HL-60/S4 (cell line): ENCODE measurements around the gene ELMO1.

Experiments
- in situ Hi-C: fragments of 300-500 bp; cut with MboI; formaldehyde crosslinking; loops from 2 replicates; pipeline ENCODE4 v1.14.3; 2022; ENCODE audit warnings: low sequenced_read_pairs

Gene ELMO1

GRCh38 chr7:37448636-37449361 is at the start of gene ELMO1:
Gene ELMO1, minus strand, starts transcription at chr7:37448864. Its CDS starts 106,174 bp downstream, at chr7:37342690.
- in situ Hi-C loops = no loop called here

GRCh38 chr7:37497576-37497975 is 48.9 kb upstream of the ELMO1 start:
- in situ Hi-C loops = no loop called here

- in situ Hi-C loops = no loop called here
Observed at GRCh38 chr7:37495574-37496184, 47.0 kb upstream of the ELMO1 start.

GRCh38 chr7:37494926-37495325 is 46.3 kb upstream of the ELMO1 start:
- in situ Hi-C loops = no loop called here

GRCh38 chr7:37493810-37494209 is 45.1 kb upstream of the ELMO1 start:
- in situ Hi-C loops = no loop called here

GRCh38 chr7:37493123-37493522 is 44.5 kb upstream of the ELMO1 start:
- in situ Hi-C loops = no loop called here

- in situ Hi-C loops = no loop called here
Observed at GRCh38 chr7:37491919-37492694, 43.4 kb upstream of the ELMO1 start.

GRCh38 chr7:37489703-37490102 is 41.0 kb upstream of the ELMO1 start:
- in situ Hi-C loops = no loop called here

- in situ Hi-C loops = no loop called here
Observed at GRCh38 chr7:37488163-37488764, 39.6 kb upstream of the ELMO1 start.

GRCh38 chr7:37484426-37485073 is 35.9 kb upstream of the ELMO1 start:
- in situ Hi-C loops = no loop called here

- in situ Hi-C loops = no loop called here
Observed at GRCh38 chr7:37483627-37484026, 35.0 kb upstream of the ELMO1 start.

GRCh38 chr7:37482953-37483352 is 34.3 kb upstream of the ELMO1 start:
- in situ Hi-C loops = no loop called here

GRCh38 chr7:37482505-37482904 is 33.8 kb upstream of the ELMO1 start:
- in situ Hi-C loops = no loop called here

GRCh38 chr7:37481722-37482288 is 33.1 kb upstream of the ELMO1 start:
- in situ Hi-C loops = no loop called here

GRCh38 chr7:37481154-37481553 is 32.5 kb upstream of the ELMO1 start:
- in situ Hi-C loops = no loop called here

GRCh38 chr7:37480041-37481031 is 31.7 kb upstream of the ELMO1 start:
- in situ Hi-C loops = no loop called here

- in situ Hi-C loops = no loop called here
Observed at GRCh38 chr7:37476881-37477450, 28.3 kb upstream of the ELMO1 start.

GRCh38 chr7:37476428-37476827 is 27.8 kb upstream of the ELMO1 start:
- in situ Hi-C loops = no loop called here

GRCh38 chr7:37475646-37476045 is 27.0 kb upstream of the ELMO1 start:
- in situ Hi-C loops = no loop called here
